HG03060 (cell line): Measurements from ENCODE around the gene SAAL1.

ENCODE experiments used
- ATAC-seq: cut with Tn5 transposase; IDR thresholded peaks from one replicate; pipeline ENCODE4 v1.9.1; 2021; ENCODE audit warnings: low read depth, moderate number of reproducible peaks; ENCODE audit not compliant: unreplicated experiment

The SAAL1 gene

DNA sequence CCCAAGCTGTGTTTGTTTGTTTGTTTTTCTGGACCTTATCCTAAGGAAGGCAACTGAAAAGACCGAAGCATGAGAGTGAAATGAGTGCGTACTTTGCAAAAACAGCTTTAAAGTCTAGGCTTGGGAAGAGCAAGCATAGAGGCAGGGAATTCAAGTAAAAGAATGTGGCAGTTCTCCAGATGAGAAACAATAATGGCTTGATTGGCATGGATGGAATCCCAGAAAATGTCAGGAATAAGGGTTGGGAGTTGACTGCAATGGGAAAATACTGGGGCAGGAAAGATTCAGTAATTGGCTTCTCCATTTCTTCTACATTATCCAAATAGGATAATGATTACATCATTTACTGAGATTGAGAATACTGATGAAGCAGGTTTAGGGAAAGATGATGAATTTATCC, 17.5 kb downstream of the SAAL1 start:
- ATAC-seq, result no peak

DNA sequence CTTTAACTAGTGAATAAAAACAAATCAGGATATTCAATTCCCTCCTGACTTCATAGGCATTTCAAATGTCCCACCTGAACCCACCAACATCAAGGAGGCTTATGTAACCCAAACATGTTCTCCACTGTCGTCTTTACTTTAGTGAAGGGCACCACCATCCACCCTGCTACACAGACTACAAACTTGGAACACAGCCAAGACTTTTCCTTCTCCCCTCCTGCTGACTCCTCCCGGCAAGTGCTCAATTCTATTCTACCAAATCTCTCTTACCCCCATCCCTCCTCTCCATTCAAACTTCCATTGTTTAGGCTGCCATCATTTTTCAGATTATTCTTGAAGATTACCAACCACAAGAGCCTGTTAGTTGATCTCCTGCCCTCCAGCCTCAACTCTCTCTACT, 24.3 kb downstream of the SAAL1 start:
- no peak for ATAC-seq

DNA sequence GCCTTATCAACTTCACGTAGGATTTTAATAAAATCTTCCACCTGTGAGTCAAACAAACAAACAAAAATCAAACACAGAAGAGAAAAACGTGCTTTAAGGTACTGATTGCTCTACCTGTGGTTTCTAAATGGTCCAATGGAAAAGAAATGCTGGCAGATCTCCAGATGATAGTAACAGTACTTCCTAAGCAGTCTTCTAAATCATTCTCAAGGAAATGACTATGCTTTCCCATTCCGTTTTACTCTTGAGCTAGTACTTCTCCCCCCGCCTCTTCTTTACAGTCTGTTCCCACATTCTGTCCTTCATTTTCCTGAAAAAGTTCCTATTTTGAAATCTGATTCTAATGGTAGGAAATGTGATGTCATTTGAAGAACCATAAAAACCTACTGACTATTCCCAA, 25.4 kb downstream of the SAAL1 start:
- no peak for ATAC-seq

DNA sequence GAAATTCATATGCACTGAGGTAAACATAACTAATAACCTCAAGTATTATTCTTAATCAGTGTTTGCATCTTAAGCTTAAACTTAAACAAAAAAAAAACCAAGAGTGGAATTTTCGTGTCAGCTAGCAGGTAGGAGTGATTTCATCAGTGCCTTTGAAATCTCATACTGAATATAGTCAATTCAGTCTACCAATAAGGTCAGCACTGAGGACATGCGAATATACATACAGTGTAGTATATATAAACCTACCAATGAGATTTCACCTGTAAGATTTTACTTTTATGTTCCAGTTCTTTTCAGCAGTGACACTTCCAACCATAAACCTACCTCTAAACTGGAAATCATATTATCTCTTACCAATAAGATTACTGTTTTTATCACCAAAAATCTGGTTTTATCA, 27.0 kb downstream of the SAAL1 start:
- ATAC-seq, result no peak

DNA sequence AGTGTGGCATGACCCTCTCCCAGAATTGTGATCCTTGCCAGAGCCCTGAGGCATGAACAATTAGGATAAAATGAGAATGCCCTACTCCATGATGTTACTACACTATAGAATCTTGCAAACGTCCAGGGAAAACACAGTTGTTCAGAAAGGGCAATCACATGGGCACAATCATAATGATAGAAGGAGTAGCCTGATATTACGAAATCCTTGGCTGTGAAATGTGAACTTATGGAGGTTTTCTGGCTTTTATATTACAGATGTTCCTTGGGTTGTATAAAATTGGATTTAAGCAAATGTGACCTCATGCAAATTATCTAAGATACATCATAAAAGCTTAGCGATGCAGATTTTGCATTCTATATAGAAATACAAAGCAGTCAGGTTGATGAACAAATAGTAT, 30.4 kb downstream of the SAAL1 start:
- no peak for ATAC-seq

DNA sequence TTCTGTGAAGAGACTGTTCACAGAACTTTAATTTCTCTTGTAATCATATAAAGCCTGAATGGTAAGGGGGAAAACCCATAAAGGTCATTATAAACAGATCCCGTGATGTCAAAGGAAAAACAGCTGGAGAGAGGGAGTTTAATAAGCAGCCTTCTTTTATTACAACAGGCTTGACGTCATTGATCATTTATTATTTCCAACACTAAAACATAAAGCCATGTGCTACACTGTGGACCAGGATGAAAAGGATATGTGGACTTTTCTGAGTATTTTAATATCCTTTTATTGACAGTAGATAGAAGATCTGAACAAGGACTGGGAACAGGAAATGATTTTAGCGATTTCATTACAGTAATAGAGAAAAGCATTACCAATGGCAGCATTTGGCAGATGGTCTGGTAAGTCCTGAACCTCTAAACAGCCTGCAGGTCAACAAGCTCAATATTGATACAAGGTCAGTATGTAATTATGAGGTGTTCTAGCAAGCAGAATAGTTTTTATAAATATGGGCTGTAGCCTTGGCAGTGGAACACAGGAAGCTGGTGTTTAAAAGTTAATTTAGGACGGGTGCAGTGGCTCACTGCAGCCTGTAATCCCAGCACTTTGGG, 34.7 kb downstream of the SAAL1 start:
- ATAC-seq, result no peak

DNA sequence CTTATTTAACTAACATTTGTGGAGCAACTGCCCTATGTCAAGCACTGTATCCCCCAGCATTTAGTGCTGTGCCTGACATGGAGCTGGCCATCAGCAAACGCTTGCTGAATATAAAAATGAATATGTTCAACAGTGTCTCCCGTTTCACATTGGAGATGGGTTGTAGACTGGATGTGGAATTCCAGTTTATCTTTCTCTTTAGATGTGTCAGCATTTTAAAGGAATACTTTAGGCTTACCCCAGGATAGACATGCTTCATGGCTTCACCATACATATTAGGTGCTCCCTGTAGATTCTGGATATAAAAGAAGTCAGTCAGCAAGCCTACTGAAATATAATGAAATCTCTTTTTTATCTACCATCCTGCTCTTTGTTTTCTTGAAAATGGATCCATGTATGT, 38.5 kb downstream of the SAAL1 start:
- ATAC-seq, result no peak

DNA sequence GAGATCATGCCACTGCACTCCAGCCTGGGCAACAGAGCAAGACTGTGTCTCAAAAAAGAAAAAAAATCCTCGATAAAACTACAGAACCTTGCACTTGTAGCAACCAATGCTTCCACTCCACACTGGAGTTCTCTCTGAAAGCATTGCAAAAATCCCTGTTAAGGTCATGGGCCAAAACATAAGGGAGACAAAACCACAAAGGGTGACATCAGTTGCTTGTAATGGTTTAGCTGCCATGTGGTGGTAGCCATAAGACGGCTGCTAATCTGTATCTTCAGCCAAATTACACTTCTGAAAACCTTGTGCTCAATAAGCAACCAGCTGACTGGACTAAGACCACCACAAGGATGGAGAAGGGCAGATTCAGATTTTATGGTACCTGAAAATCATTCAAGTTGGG, 39.3 kb downstream of the SAAL1 start:
- ATAC-seq, result no peak

DNA sequence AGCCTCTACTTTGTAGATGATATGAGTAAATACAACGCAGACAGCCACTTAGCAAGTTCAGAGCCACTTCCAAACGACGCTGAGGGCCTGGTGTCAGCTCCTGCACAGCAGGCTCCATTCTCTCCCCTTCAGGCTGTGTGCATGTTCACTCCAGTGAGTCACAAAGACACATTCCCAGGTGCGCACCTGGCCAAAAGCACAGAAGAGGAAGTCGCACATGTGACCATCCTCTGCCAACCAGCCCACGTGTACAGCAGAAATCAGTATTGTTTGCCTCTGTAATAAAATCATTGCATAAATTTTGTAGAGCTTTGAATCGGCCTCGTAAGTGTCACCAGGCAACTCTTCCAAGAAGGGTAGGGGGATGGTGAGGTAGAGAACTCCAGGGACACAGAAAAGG, 40.3 kb downstream of the SAAL1 start:
- ATAC-seq, result no peak

DNA sequence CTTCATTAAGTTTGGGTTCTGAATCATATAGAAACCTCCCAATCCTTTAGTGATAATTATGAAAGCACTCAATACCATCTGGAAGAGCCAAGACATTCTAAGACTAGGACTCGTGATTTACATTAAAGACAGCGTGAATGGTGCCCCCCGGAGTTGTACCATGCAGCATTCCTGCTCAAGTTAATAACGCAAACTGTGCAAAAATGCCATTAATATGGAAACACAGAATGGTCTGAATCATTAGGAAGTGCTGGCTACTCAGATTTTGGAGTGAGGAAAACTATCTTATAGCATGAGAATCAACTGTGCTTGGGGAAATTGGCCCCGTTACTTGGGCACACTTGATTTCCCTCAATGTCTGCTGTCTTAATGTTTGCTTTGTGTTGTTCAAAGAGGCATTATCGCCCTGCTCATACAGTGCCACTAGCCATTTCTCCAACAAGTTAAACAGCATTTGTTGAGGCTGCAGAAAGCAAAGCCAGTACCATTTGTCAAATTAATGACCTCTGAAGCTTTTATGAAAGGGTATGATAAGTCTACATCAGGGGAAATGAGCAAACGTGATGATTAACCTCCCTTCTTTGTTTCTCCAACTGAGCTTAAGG, 41.3 kb downstream of the SAAL1 start:
- ATAC-seq, result no peak

DNA sequence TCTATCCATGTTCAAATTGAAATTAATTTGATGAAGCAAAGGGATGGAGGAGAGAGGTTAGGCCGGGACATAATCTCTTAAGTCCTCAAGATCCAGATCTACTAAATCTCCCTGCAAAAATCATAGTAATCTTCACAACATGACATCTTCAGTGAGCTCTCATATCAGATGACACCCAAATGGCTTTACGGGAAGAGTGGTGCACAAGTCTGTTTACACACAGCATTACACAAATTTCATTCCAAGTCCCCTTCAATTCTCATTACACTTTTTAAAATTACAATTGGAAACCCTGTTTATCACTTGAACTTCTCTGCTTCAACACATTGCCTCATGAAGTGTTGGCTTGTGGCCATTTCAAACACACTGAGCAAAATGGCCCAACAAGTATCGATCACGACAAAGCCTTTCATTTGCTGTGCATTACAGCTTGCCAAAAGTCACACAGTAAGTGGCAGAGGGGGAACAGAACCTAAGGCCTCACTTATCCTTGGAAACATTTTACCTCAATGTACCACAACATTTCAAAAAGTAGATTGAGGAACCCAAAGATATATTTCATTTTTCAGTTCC, 41.9 kb downstream of the SAAL1 start:
- ATAC-seq, result no peak

DNA sequence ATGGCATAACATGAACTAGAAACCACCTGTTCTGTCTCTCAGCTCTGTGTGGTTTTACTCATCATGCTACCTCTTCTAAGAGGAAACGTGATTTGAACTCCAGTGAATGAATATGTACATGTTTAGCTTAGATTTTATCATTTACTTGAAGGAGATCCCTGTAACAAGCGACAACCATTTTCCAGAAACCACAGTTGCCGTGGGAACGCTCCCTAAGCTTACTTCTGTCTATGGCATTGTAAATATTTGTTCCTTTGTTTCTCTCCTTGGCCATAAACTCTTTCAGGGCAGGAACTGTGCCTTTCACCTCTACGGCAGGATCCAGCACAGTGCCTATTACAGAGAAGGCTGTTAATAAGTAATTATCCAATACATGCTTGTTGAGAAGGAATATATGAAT, 42.8 kb downstream of the SAAL1 start:
- ATAC-seq, result no peak

DNA sequence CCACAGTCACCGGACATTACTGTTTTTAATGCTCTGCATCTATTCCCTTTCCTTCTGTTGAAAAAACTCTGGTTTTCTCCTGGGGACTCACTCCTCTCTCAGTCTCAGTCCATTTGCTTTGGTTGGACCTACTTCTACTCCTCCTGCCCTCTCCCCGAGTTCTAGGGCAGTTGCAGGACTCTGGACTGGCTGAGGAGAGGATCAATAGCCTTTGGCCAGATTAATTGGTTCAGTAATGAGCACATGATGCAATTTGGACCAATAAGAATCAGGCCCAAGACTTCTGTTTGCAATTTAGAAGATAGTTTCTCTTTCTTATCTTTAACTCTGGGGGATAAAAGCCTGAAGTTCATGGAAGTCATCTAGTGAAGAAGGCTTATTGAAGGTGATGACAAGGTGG, 44.5 kb downstream of the SAAL1 start:
- ATAC-seq, result no peak

DNA sequence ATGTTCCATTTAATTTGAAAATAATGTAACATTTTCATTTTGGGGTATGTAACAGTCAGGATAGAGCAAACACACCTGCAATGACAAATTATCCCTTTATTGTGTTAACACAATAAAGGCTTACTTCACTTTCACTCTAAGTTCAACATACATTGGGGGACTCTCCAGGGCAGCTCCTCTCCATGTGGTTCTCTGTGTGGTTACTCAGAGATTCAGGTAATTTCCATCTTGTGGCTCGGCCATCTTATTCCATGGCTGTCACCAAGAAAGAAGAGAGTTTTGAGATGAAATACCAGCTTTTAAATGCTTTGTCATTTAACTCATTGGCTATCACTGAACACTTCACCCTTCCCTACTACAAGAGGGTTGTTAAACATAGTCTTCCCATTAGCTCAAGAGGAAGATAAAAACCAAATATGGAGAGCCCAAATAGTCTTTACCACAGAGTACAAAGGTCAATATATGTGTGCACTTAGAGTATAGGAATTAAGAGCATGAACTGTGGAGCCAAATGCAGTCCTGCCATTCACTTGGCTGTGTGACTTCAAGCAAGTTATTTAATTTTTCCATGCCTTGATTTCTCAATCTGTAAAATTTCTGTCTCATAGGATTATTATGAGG, 49.2 kb downstream of the SAAL1 start:
- ATAC-seq, result no peak

DNA sequence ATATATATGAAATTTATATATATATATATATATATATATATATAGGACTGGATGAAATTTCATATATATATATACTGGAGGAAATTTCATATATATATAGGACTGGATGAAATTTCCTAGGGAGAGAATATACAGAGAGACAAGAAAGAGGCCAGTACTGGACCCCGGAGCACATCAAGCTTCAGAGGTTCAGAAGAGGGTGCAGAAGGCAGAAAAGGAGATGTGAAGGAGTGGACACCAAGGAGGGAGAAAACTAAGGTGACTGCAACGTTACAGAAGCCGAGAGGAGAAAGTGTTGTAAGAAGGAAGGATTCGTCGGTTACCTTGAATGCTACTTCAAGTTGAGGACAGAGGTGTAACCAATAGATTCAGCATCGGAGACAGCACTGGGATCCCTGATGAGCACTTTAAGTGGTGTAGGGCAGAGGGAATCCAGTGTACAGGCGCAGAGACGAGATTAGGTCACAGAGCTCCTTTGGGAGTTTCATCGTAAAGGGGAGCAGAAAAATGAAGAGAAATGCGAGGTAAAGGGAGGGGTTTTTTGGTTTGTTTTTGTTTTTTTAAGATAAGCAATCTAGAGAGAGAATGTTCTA, 51.3 kb downstream of the SAAL1 start:
- no peak for ATAC-seq

DNA sequence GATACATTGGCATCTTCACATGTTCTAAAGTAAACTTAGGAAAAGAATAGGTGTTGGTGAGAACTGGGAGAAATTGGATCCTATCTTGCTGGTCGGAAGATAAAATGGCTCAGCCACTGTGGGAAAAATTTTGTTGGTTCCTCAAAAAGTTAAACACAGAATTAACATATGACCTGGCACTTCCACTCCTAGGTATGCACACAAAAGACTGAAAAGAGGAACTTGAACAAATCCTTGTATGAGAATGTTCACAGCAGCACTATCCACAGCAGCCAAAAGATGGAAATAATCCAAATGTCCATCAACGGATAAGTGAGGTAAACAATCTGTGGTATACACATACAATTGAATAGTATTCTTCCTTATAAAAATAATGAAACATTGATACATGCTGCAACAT, 55.0 kb downstream of the SAAL1 start:
- no peak for ATAC-seq

DNA sequence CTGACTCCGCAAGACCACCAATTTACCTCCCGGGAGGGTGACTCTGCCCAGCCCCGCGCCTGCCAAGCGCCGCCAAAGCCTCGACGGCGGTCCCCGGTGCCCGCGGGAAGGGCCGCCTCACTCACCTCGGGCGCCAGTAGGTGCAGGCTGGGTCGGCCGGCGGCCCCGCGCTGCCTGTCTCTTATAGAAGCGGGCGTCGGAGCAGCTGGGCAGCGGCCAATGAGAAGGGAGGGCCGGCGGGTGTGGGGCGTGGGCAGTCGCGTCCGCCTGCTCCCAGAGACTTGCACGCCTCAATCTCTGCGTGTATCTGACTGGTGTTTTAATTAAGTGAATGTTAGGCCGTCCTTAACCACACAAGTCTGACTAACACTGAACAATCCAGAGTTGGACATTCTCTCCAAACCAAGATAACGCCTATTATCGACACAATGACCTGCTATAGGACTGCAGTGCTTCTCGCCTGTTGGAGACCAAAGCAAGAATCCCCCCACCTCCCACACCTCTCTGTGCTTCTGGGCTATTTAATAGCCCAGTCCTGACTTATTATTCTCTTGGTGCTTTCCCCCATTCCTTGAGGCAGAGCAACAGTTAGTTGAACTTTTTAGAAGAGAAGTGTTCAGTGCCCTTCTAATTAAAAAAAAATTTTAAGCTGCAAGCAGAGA, 59.6 kb downstream of the SAAL1 start, which contains the start of gene TPH1:
Gene TPH1 (minus strand): TSS at position 154 of the 662 bp plus-strand sequence. CDS start 5,507 bp downstream, outside the sequence.
- no peak for ATAC-seq

DNA sequence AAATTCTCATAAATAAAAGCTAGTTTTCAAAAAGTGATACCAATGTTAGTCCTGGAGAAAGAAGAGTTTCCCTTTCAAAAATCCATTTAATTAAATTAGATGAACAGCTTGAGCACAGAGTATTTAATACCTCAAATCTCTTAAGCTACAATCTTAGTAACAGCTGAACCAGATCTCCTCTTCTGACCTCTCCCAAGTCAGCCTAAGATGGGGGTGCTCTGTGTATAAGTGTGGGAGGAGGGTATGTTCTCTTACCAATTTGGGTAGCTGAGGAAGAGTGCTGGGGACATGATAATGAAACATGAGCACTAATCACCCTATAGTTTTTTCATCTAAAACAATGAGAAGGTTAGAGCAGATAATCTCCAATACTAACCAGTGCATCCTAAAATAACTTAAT, 69.4 kb downstream of the SAAL1 start:
- no peak for ATAC-seq
